ENCODE measurements around the gene PANK1. TPM values are rescaled to one million over a fixed set of nuclear protein-coding genes. Genes with fewer than 3 reads are reported as not detected.

Gene PANK1
- polyA plus RNA-seq, 1 of the 3 experiments (the other 2 are of a cell fraction) = 4.2 TPM

DNA sequence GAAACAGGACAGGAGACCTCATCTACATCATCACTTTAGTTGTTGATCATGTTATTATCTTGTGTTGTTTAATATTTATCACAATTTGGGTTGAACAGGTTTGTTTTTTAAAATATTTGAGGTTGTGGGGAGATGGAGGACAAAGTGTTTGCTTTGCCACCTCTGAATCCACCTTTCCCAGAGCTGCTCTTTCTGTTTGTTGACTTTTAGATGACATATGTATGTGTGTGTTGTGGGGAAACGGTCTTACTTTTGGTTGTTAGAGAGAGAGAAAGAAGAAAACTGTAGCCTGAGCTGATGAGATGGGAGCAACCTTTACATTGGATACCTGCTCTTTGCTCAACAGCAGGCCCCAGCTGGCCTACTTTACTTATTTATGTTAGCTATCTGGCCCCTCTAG lies 90.6 kb downstream of the PANK1 start:
- CTCF ChIA-PET = interaction anchor here (0.8 to 2.8 kb wide), 4 partner anchors 9 to 337 kb away, joined by 3 to 8 read pairs (median 5); no protein-coding TSS in a partner anchor
- Histone ChIP-seq H3K4me3 (ENCODE audit: low read depth in 2 of 2, low read length in 1 of 2) (no peak overlapping the region), H3K9me2 (no peaks in the 10 kb centered on the region), H3K4me1 (ENCODE audit: control insufficient read depth in 1 of 2, insufficient read depth in 2 of 2, low read depth in 1 of 2, low read length in 1 of 2) (peaks cover 4 to 7% of the 10 kb centered on the region in 2 experiments; a peak in 2 of 4 replicates), H3K36me3 (replicated peaks in 1 of 2; ENCODE audit: control insufficient read depth in 1 of 2, insufficient read depth in 2 of 2, low read length in 1 of 2) (no peaks in the 10 kb centered on the region), H3K27me3 (ENCODE audit: insufficient read depth) (no peaks in the 10 kb centered on the region), H3K79me2 (ENCODE audit: insufficient read depth) (no peaks in the 10 kb centered on the region), H3K4me2 (no peak overlapping the region), H3K27ac (ENCODE audit: low read depth in 2 of 2, low read length in 1 of 2) (no peak overlapping the region), H3F3A (replicated peaks; ENCODE audit: insufficient read depth) (peaks cover 7% of the 10 kb centered on the region), H3K9ac (no peak overlapping the region), H2AFZ (ENCODE audit: low read depth) (no peak overlapping the region), H4K20me1 (ENCODE audit: insufficient read depth) (no peaks in the 10 kb centered on the region), H3K9me3 (no peaks in the 10 kb centered on the region)
- TF ChIP-seq SIN3A (IDR thresholded peaks at IDR 0.05; ENCODE audit: borderline replicate concordance, low read depth, low read length) (no peak), REST (IDR thresholded peaks at IDR 0.05; ENCODE audit: low read depth, low read length) (no peak), GATA2 (CRISPR knock-in tag; IDR thresholded peaks at IDR 0.05) (no peak), RCOR1 (IDR thresholded peaks at IDR 0.05; ENCODE audit: low read length) (no peak), JUND (IDR thresholded peaks at IDR 0.05) (no peak), PBX3 (IDR thresholded peaks at IDR 0.05) (no peak), SMC3 (IDR thresholded peaks at IDR 0.05; ENCODE audit: low read depth, low read length) (no peak), TCF12 (IDR thresholded peaks at IDR 0.05) (no peak), IRF3 (IDR thresholded peaks at IDR 0.05; ENCODE audit: low read depth, low read length) (no peak), USF1 (IDR thresholded peaks at IDR 0.05; ENCODE audit: borderline replicate concordance, low read depth) (no peak)
- TF ChIP-seq, protein P1, sequence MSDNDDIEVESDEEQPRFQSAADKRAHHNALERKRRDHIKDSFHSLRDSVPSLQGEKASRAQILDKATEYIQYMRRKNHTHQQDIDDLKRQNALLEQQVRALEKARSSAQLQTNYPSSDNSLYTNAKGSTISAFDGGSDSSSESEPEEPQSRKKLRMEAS (IDR thresholded peaks at IDR 0.05; ENCODE audit: low read depth) = no peak
- DNase-seq = no peak
- POLR2A ChIA-PET = no interaction called here
- 75% methylated on average over 1 of the region's 1 CpG for WGBS (ENCODE audit: low lambda C conversion rate)
